Mesothelial cell of epicardium (in vitro differentiated cells): Measurements from ENCODE around the gene UBTD1. TPM values are rescaled to one million over a fixed set of nuclear protein-coding genes. Genes with fewer than 3 reads are reported as not detected.
"Not testable (repeated sequence)": the region's sequence is repeated elsewhere in the genome, so short reads cannot be mapped to it uniquely, and the experiment has no call there.

Experiments
- DNase-seq, 2 experiments: peaks; one replicate each; pipeline ENCODE4 v3.0.0; 2021; ENCODE audit warnings: low spot score in 2 of 2; ENCODE audit not compliant: unreplicated experiment in 2 of 2
- H3K27ac Mint-ChIP-seq: 2 replicates; pipeline ENCODE4 v1.8.0; 2021; ENCODE audit warnings: mixed read lengths
- H3K27me3 Mint-ChIP-seq: 2 replicates; pipeline ENCODE4 v1.8.0; 2021; ENCODE audit warnings: low read depth, mixed read lengths
- H3K36me3 Mint-ChIP-seq: 2 replicates; pipeline ENCODE4 v1.8.0; 2021; ENCODE audit warnings: mixed read lengths
- H3K4me1 Mint-ChIP-seq: 2 replicates; pipeline ENCODE4 v1.8.0; 2021; ENCODE audit warnings: mixed read lengths
- H3K4me3 Mint-ChIP-seq: 2 replicates; pipeline ENCODE4 v1.8.0; 2021; ENCODE audit warnings: mild to moderate bottlenecking, moderate library complexity, mixed read lengths
- H3K9me3 Mint-ChIP-seq: 2 replicates; pipeline ENCODE4 v1.8.0; 2021; ENCODE audit warnings: mixed read lengths
- total RNA-seq: library from RNA; stranded (reverse); gene quantifications from 3 replicates; pipeline ENCODE4 v1.2.1, GENCODE V29; 2021
- TF ChIP-seq, protein P1 (sequence below): fragments of 200-600 bp; sonication (generic); IDR thresholded peaks from one replicate; pipeline ENCODE4 v1.5.0; 2021; ENCODE audit warnings: antibody characterized with exemption; ENCODE audit not compliant: unreplicated experiment

The UBTD1 gene
- total RNA-seq, 1 donor from 2014 or later: 9.1 TPM

GRCh38 chr10:97548828-97549455 is 50.2 kb downstream of the UBTD1 start:
- Mint-ChIP-seq H3K9me3 (no peaks in the 10 kb centered on the region), H3K27me3 (no peaks in the 10 kb centered on the region), H3K36me3 (no peaks in the 10 kb centered on the region), H3K4me3 (no peak overlapping the region), H3K27ac (peak overlapping the region; percentile 94), H3K4me1 (peaks cover 36% of the 10 kb centered on the region)
- DNase-seq: no peak
- TF ChIP-seq, protein P1, sequence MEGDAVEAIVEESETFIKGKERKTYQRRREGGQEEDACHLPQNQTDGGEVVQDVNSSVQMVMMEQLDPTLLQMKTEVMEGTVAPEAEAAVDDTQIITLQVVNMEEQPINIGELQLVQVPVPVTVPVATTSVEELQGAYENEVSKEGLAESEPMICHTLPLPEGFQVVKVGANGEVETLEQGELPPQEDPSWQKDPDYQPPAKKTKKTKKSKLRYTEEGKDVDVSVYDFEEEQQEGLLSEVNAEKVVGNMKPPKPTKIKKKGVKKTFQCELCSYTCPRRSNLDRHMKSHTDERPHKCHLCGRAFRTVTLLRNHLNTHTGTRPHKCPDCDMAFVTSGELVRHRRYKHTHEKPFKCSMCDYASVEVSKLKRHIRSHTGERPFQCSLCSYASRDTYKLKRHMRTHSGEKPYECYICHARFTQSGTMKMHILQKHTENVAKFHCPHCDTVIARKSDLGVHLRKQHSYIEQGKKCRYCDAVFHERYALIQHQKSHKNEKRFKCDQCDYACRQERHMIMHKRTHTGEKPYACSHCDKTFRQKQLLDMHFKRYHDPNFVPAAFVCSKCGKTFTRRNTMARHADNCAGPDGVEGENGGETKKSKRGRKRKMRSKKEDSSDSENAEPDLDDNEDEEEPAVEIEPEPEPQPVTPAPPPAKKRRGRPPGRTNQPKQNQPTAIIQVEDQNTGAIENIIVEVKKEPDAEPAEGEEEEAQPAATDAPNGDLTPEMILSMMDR: no peak

- H3K36me3 Mint-ChIP-seq: no peaks in the 10 kb centered on the region
- TF ChIP-seq, protein P1: no peak
- no peaks in the 10 kb centered on the region for H3K9me3 Mint-ChIP-seq
- no peak for DNase-seq
- H3K27ac Mint-ChIP-seq: peak overlapping the region; percentile 94
- no peak overlapping the region for H3K4me3 Mint-ChIP-seq
- no peaks in the 10 kb centered on the region for H3K27me3 Mint-ChIP-seq
- H3K4me1 Mint-ChIP-seq: peaks cover 36% of the 10 kb centered on the region
These were observed 51.0 kb downstream of the UBTD1 start for GRCh38 chr10:97549587-97550322.

DNA sequence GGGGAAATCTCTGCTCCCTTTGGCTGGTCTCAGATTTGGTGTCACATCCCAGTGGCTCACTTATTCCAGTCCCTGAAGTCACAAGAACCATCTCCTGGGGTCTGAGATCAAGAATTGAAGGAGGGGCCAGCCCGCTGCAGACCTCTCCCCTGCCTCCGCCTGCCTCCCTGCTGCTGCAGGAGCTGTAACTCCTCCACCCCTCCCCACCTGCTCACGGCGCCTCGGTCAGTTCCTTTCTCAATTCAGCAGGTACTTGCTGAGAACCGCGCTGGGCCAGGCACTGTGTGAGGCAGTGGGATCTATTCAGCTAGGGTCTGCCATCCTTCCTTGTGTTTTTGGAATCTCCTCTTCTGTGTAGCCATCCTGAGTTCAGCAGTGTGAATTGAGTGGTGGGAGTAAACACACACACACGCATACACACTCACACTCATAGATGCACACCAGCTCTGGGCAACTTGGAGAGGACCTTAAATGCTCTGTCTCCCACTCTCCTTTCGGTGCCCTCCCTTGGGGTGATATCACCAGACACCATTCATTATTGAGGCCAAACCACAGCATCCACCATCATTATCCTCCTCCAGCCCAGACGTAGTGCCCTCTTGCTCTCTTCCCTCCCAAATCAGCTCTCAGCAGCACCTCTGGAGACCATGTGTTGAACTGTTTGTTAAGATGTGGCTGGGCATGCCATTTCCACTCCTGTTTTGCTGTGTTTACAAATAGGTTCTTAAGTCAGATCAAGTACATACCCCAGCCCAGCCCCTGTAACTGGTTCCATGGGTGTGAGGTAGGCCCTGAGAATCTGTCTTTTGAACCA is 51.8 kb downstream of the UBTD1 start:
- TF ChIP-seq, protein P1: no peak
- Mint-ChIP-seq H3K27ac (peak overlapping the region; percentile 94), H3K4me1 (peaks cover 36% of the 10 kb centered on the region), H3K4me3 (no peak overlapping the region), H3K9me3 (peaks cover 4% of the 10 kb centered on the region), H3K27me3 (no peaks in the 10 kb centered on the region), H3K36me3 (no peaks in the 10 kb centered on the region)
- no peak for DNase-seq

GRCh38 chr10:97551271-97551670 is 52.5 kb downstream of the UBTD1 start:
- peaks cover 8% of the 10 kb centered on the region for H3K9me3 Mint-ChIP-seq
- TF ChIP-seq, protein P1: no peak
- DNase-seq: no peak
- no peak overlapping the region for H3K4me3 Mint-ChIP-seq
- peak overlapping the region; percentile 94 for H3K27ac Mint-ChIP-seq
- H3K27me3 Mint-ChIP-seq: no peaks in the 10 kb centered on the region
- peaks cover 3% of the 10 kb centered on the region for H3K36me3 Mint-ChIP-seq
- H3K4me1 Mint-ChIP-seq: peaks cover 36% of the 10 kb centered on the region

GRCh38 chr10:97553575-97554031 is 54.9 kb downstream of the UBTD1 start:
- no peak overlapping the region for H3K4me3 Mint-ChIP-seq
- H3K36me3 Mint-ChIP-seq: peaks cover 3% of the 10 kb centered on the region
- H3K9me3 Mint-ChIP-seq: peaks cover 8% of the 10 kb centered on the region
- H3K4me1 Mint-ChIP-seq: peaks cover 27% of the 10 kb centered on the region
- no peak overlapping the region for H3K27ac Mint-ChIP-seq
- peak in 1 of 2 experiments; percentile 56 for DNase-seq
- no peaks in the 10 kb centered on the region for H3K27me3 Mint-ChIP-seq
- TF ChIP-seq, protein P1: peak; percentile 38

DNA sequence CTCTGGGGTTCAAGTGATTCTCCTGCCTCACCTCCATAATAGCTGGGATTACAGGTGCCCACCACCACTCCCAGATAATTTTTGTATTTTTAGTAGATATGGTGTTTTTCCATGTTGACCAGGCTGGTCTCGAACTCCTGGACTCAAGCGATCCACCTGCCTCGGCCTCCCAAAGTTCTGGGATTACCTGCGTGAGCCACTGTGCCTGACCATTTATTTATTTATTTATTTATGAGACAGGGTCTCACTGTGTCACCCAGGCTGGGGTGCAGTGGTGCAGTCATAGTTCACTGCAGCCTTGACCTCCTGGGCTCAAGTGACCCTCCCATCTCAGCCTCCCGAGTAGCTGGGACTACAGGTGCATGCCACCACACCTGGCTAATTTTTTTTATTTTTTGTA is 55.6 kb downstream of the UBTD1 start:
- DNase-seq, H3K36me3 Mint-ChIP-seq, H3K4me3 Mint-ChIP-seq, H3K27ac Mint-ChIP-seq, H3K27me3 Mint-ChIP-seq, H3K9me3 Mint-ChIP-seq: not testable (repeated sequence)
- peaks cover 23% of the 10 kb centered on the region for H3K4me1 Mint-ChIP-seq

DNA sequence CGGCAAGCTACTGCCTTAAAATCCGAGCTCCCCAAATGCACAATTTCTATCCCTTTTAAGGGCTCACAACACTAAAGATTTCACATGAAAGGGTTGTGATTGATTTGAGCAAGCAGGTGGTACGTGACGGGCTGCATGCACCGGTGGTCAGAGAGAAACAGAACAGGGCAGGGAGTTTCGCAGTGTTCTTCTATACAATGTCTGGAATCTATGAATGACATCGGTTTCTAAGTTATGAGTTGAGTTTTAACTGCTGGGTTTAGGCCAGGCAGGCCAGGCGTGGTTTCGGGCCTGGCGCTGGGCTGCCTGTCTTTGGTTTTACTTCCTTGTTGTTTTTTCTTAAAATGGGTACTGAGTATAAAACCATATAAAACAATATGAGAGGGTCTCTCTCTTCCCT is 56.8 kb downstream of the UBTD1 start:
- not testable (repeated sequence) for H3K36me3 Mint-ChIP-seq, H3K27ac Mint-ChIP-seq, DNase-seq, H3K27me3 Mint-ChIP-seq, H3K4me3 Mint-ChIP-seq, H3K9me3 Mint-ChIP-seq
- peaks cover 11% of the 10 kb centered on the region for H3K4me1 Mint-ChIP-seq

DNA sequence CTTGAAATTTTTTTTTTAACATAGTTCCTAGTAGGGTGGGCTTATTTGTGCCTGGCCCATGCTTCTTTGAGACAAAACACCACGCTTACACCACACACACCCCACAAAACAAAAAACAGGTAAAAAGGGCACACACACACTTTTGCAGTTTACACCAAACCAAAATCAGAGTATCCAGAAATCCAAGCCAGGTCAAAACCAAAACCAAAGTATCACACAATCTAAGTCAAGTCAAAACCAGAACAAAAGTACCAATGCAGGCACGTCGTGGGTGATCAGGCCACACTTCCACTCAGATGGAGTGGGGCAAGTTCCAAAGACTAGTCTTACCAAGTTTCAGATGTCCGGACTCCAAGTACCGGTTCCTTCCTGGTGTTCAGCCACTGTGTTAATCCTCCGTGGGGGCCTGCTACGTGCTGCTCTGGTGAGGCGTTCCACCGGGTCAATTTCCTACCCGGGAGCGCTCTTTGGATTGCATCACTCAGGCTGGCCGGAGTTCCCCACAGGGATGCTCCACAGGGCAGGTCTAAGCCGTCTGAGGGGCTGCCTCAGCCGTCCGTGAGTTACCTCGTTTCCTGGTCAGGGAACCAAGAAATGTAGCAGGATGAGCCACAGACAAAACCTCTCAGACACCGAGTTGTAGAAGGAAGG is 62.1 kb downstream of the UBTD1 start:
- H3K4me3 Mint-ChIP-seq, H3K4me1 Mint-ChIP-seq, DNase-seq, H3K27me3 Mint-ChIP-seq, H3K27ac Mint-ChIP-seq, H3K9me3 Mint-ChIP-seq, H3K36me3 Mint-ChIP-seq: not testable (repeated sequence)
